Right renal pelvis (tissue), 4 donors: ENCODE measurements around the gene SAMD4A. TPM values are rescaled to one million over a fixed set of nuclear protein-coding genes. Genes with fewer than 3 reads are reported as not detected.

Experiments
- DNase-seq, 4 donors: peaks; one replicate each; pipeline ENCODE4 v3.0.0-alpha.2; 2013; ENCODE audit warnings: low read depth in 4 of 4, low spot score in 3 of 4, missing footprints in 1 of 4
- polyA plus RNA-seq, 4 donors: library from polyadenylated mRNA; unstranded; fragments of 120-200 nt; gene quantifications; one replicate each; pipeline ENCODE4 v1.2.1, GENCODE V29; 2013; ENCODE audit not compliant: insufficient read length in 4 of 4

The SAMD4A gene
- polyA plus RNA-seq: 10 to 100 TPM in 1 of 4 donors, 1 to 10 TPM in 3; 8.2 to 10.8 (median 9.8) TPM

GRCh38 chr14:54566410-54567223, at the start of gene SAMD4A:
SAMD4A (plus strand) TSS chr14:54567128; CDS start chr14:54567917, 789 bp downstream.
- DNase-seq: peak in 3 of 4 donors; percentile 56 to 63 (median 58)

- no peak for DNase-seq
Observed at GRCh38 chr14:54524410-54524809, 42.5 kb upstream of the SAMD4A start.

- no peak for DNase-seq
Observed at GRCh38 chr14:54528973-54529372, 38.0 kb upstream of the SAMD4A start.

- no peak for DNase-seq
Observed at GRCh38 chr14:54529811-54530210, 37.1 kb upstream of the SAMD4A start.

- DNase-seq: no peak
Observed at GRCh38 chr14:54532111-54533012, 34.6 kb upstream of the SAMD4A start.

GRCh38 chr14:54533100-54533499, 33.8 kb upstream of the SAMD4A start:
- no peak for DNase-seq

- no peak for DNase-seq
Observed at GRCh38 chr14:54535126-54535525, 31.8 kb upstream of the SAMD4A start.

- DNase-seq: no peak
Observed at GRCh38 chr14:54535646-54536045, 31.3 kb upstream of the SAMD4A start.

GRCh38 chr14:54537651-54538050, 29.3 kb upstream of the SAMD4A start:
- DNase-seq: no peak

GRCh38 chr14:54538055-54538454, 28.9 kb upstream of the SAMD4A start:
- DNase-seq: no peak

- DNase-seq: no peak
Observed at GRCh38 chr14:54547583-54547982, 19.3 kb upstream of the SAMD4A start.

- no peak for DNase-seq
Observed at GRCh38 chr14:54548491-54548890, 18.4 kb upstream of the SAMD4A start.

- DNase-seq: no peak
Observed at GRCh38 chr14:54549862-54550261, 17.1 kb upstream of the SAMD4A start.

GRCh38 chr14:54550514-54550913, 16.4 kb upstream of the SAMD4A start:
- no peak for DNase-seq

GRCh38 chr14:54554401-54554800, 12.5 kb upstream of the SAMD4A start:
- no peak for DNase-seq

- no peak for DNase-seq
Observed at GRCh38 chr14:54555651-54556050, 11.3 kb upstream of the SAMD4A start.

GRCh38 chr14:54556535-54556934, 10.4 kb upstream of the SAMD4A start:
- DNase-seq: no peak

- DNase-seq: no peak
Observed at GRCh38 chr14:54562334-54562733, 4.6 kb upstream of the SAMD4A start.

- peak in 3 of 4 donors; percentile 22 to 39 (median 32) for DNase-seq
Observed at GRCh38 chr14:54564071-54564867, 2.7 kb upstream of the SAMD4A start.
